Fibroblast of skin of left biceps (primary cell): ENCODE data around the gene ASB3.

Source experiments
- DNase-seq, 2 experiments: peaks; one replicate each; pipeline ENCODE4 v3.0.0-alpha.2; 2013; ENCODE audit warnings: low read depth in 2 of 2

Gene ASB3

GRCh38 chr2:53655256-53655655 lies 131.5 kb downstream of the ASB3 start:
- DNase-seq = no peak

GRCh38 chr2:53654396-53654795 lies 132.4 kb downstream of the ASB3 start:
- no peak for DNase-seq

GRCh38 chr2:53652131-53652530 lies 134.6 kb downstream of the ASB3 start:
- no peak for DNase-seq

GRCh38 chr2:53646788-53647187 lies 140.0 kb downstream of the ASB3 start:
- no peak for DNase-seq

GRCh38 chr2:53641290-53641689 lies 145.5 kb downstream of the ASB3 start:
- DNase-seq = no peak

GRCh38 chr2:53640466-53640865 lies 146.3 kb downstream of the ASB3 start:
- no peak for DNase-seq

GRCh38 chr2:53636596-53636995 lies 150.2 kb downstream of the ASB3 start:
- DNase-seq = peak; percentile 10 to 26

GRCh38 chr2:53636109-53636508 lies 150.6 kb downstream of the ASB3 start:
- no peak for DNase-seq

GRCh38 chr2:53635694-53636093 lies 151.1 kb downstream of the ASB3 start:
- no peak for DNase-seq

- DNase-seq = peak in 1 of 2 experiments; percentile 6
Measured at GRCh38 chr2:53633441-53633840, 153.3 kb downstream of the ASB3 start.

GRCh38 chr2:53632714-53633113 lies 154.0 kb downstream of the ASB3 start:
- DNase-seq = peak; percentile 29 to 43

GRCh38 chr2:53632126-53632460 lies 154.7 kb downstream of the ASB3 start:
- DNase-seq = no peak

GRCh38 chr2:53631313-53632125 lies 155.2 kb downstream of the ASB3 start:
- no peak for DNase-seq

GRCh38 chr2:53630026-53630606 lies 156.6 kb downstream of the ASB3 start:
- no peak for DNase-seq

- DNase-seq = no peak
Measured at GRCh38 chr2:53629501-53629900, 157.3 kb downstream of the ASB3 start.

GRCh38 chr2:53629001-53629400 lies 157.8 kb downstream of the ASB3 start:
- DNase-seq = no peak

GRCh38 chr2:53622141-53622540 lies 164.6 kb downstream of the ASB3 start:
- no peak for DNase-seq

- no peak for DNase-seq
Measured at GRCh38 chr2:53620981-53621380, 165.8 kb downstream of the ASB3 start.
